Fibroblast of pulmonary artery (primary cell): ENCODE data around the gene NEU1.
"Not testable (repeated sequence)": the region's sequence is repeated elsewhere in the genome, so short reads cannot be mapped to it uniquely, and the experiment has no call there.

Experiments
- DNase-seq: peaks from one replicate; pipeline ENCODE4 v3.0.0-alpha.2; 2010; ENCODE audit warnings: low read depth
- H3K4me3 ChIP-seq: replicated peaks from 2 replicates; pipeline ENCODE4 v1.5.1; 2011; ENCODE audit warnings: low read depth, mild to moderate bottlenecking, control low read depth, low read length, moderate library complexity
- TF ChIP-seq, protein P1 (sequence below): IDR thresholded peaks from 2 replicates; pipeline ENCODE4 v1.5.1; 2011; ENCODE audit warnings: mild to moderate bottlenecking, control low read depth, low read length, inconsistent platforms; ENCODE audit errors: missing control alignments

NEU1 gene

DNA sequence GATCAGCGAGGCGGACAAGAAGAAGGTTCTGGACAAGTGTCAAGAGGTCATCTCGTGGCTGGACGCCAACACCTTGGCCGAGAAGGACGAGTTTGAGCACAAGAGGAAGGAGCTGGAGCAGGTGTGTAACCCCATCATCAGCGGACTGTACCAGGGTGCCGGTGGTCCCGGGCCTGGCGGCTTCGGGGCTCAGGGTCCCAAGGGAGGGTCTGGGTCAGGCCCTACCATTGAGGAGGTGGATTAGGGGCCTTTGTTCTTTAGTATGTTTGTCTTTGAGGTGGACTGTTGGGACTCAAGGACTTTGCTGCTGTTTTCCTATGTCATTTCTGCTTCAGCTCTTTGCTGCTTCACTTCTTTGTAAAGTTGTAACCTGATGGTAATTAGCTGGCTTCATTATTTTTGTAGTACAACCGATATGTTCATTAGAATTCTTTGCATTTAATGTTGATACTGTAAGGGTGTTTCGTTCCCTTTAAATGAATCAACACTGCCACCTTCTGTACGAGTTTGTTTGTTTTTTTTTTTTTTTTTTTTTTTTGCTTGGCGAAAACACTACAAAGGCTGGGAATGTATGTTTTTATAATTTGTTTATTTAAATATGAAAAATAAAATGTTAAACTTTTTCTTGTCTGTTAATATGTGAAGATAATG is 32.9 kb downstream of the NEU1 start:
- peak overlapping the region; percentile 71 for H3K4me3 ChIP-seq
- peak; percentile 62 for DNase-seq
- TF ChIP-seq, protein P1, sequence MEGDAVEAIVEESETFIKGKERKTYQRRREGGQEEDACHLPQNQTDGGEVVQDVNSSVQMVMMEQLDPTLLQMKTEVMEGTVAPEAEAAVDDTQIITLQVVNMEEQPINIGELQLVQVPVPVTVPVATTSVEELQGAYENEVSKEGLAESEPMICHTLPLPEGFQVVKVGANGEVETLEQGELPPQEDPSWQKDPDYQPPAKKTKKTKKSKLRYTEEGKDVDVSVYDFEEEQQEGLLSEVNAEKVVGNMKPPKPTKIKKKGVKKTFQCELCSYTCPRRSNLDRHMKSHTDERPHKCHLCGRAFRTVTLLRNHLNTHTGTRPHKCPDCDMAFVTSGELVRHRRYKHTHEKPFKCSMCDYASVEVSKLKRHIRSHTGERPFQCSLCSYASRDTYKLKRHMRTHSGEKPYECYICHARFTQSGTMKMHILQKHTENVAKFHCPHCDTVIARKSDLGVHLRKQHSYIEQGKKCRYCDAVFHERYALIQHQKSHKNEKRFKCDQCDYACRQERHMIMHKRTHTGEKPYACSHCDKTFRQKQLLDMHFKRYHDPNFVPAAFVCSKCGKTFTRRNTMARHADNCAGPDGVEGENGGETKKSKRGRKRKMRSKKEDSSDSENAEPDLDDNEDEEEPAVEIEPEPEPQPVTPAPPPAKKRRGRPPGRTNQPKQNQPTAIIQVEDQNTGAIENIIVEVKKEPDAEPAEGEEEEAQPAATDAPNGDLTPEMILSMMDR, result peak; percentile 35

DNA sequence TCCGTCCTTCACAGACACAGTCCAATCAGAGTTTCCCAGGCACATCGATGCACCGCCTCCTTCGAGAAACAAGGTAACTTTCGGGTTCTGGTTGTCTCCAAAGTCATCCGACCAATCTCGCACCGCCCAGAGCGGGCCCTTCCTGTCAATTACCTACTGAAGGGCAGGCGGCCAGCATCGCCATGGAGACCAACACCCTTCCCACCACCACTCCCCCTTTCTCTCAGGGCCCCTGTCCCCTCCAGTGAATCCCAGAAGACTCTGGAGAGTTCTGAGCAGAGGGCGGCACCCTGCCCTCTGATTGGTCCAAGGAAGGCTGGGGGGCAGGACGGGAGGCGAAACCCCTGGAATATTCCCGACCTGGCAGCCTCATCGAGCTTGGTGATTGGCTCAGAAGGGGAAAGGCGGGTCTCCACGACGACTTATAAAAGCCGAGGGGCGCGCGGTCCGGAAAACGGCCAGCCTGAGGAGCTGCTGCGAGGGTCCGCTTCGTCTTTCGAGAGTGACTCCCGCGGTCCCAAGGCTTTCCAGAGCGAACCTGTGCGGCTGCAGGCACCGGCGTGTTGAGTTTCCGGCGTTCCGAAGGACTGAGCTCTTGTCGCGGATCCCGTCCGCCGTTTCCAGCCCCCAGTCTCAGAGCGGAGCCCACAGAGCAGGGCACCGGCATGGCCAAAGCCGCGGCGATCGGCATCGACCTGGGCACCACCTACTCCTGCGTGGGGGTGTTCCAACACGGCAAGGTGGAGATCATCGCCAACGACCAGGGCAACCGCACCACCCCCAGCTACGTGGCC is 35.1 kb downstream of the NEU1 start, which contains the start of gene HSPA1B:
TSS of gene HSPA1B (plus strand) at position 453 of the 794 bp plus-strand sequence. CDS start at position 666, 213 bp downstream.
- DNase-seq, result peak; percentile 100
- H3K4me3 ChIP-seq, result peak within 1 kb of the TSS; percentile 76
- TF ChIP-seq, protein P1, result no peak

DNA sequence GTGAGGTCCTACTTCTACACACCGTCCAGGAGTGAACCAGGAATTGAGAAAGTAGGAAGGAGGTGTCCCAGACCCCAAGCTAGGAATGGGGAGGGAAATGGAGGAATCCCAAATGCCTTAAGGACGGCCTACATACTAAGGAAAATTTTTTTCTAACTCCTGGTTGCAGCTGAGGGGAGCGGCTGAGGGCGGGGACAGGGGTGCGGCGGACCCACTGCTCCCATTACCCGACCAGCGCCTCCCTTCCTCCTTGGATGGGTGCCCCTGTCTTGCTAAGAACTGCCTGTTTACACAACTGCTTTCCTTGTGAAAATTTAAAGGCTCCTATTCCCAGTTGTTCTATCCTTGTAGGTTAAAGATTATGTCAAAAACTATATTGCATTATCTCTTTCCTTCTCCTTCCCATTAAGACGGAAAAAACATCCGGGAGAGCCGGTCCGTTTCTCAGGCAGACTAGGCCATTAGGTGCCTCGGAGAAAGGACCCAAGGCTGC is 35.8 kb downstream of the NEU1 start:
- H3K4me3 ChIP-seq, result peak overlapping the region; percentile 52
- DNase-seq, result peak; percentile 92
- TF ChIP-seq, protein P1, result no peak

DNA sequence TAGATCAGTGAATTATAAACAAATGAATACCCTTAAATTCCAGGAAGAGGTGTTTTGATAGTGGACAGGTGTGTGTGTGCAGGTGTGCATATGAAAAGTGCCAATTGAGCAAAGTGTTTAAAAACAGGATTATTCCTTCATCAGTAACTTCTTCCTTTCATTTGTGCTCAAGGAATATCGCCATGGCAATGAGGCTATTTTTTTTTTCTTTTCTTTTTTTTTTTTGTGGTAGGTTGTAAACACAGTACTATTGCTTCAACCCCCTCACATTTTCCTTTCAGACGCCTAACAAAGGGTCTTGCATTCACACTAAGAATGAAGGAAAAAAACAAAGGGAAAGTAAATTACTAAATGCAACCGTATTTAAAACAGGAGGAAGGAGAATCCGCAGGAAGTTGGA is 37.1 kb downstream of the NEU1 start:
- DNase-seq, result no peak
- no peak overlapping the region for H3K4me3 ChIP-seq
- TF ChIP-seq, protein P1, result no peak

- not testable (repeated sequence) for H3K4me3 ChIP-seq, DNase-seq
Measured at GRCh38 chr6:31823592-31824196, 38.9 kb downstream of the NEU1 start.

DNA sequence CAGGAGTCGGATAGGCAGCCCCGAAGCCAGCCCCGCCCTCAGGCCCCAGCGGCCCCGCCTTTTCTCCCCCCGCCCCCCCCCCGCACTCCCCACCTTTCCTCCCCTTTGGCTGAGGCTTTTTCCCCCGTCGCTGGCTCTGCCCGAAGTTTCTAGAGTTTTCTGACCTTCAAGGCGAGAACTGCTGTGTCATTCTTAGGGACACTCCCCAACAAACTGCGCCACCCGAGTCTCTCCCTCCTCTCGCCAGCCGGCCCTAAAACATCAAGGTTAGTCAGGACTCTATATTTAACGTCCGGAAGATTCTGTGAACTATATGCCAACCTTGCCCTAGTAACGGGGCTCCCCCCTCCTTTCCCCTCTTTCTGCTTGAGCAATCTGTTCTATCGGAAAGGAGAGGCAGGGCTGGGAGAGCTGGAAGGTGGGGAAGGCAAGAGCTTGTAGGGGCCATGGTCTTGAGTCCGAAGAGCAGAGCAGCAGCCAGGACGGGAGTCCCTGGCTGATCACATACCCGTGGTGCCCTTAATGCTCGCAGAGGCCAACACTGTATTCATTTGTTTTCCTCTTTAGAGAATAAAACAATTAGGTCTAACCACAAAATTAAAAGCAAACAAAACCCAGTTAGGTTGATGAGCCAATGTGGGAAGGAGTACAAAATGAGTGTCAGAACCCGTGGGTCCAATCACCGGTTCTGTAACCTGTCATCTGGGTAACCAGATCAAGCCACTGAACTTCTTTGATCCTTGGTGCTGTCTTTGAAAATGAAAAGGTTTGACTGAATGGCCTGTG is 40.4 kb downstream of the NEU1 start:
- peak overlapping the region; percentile 65 for H3K4me3 ChIP-seq
- TF ChIP-seq, protein P1, result no peak
- peak; percentile 89 for DNase-seq
